ENCODE results near the gene ADGRD1. TPM values are rescaled to one million over a fixed set of nuclear protein-coding genes. Genes with fewer than 3 reads are reported as not detected.

ADGRD1 gene
- total RNA-seq, 3 donors from 2014 or later, result 0.45 TPM; not detected in 2

- peaks cover 12% of the 10 kb centered on the region for H3K27me3 Mint-ChIP-seq (ENCODE audit: low read depth)
- no peak overlapping the region for H3K4me3 Mint-ChIP-seq
- no peaks in the 10 kb centered on the region for H3K9me3 Mint-ChIP-seq
- ATAC-seq, result no peak
- H3K36me3 Mint-ChIP-seq (ENCODE audit: insufficient read depth), result no peaks in the 10 kb centered on the region
- no peaks in the 10 kb centered on the region for H3K4me1 Mint-ChIP-seq (ENCODE audit: low read depth)
- DNase-seq, result no peak
Observed at GRCh38 chr12:131007740-131008117, 54.0 kb downstream of the ADGRD1 start.

DNA sequence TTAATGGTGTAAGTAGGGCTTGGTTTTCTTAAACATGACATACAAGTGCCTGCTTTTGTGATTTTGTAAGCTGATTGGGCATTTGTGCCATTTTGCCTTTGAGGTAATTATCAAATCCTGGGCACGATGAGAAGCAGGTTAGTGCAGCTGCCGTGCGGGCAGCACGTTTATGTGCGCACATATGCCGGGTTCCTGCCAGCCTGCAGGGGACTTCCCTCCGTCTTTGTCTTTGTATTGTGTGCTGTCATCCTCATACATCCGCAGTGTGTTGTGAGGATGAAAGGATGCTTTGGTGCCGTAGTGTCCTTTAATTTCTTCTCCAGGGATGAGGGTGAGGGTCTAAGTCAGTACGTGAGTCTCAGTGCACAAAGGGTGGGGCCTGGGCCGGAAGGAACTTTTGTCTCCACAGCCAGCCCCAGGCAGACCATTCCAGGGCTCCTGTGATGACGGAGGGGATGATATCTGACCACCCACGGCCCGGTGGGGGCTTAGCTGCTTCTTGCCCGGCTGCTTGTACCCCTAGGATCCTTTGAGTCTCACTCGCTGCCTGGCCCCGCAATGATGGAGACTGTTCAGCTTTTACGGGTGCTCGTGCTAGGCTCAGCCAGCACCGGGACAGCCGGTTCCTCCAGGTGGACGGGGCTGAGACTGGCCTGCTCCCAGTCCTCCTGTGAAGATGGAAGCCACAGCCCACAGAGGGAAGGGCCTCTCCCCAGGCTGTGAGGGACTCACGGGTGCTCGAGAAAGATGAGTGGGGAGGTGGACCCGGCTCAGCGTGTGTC lies 54.6 kb downstream of the ADGRD1 start:
- H3K27me3 Mint-ChIP-seq (ENCODE audit: low read depth), result peaks cover 12% of the 10 kb centered on the region

GRCh38 chr12:131008913-131009270 lies 55.2 kb downstream of the ADGRD1 start:
- Mint-ChIP-seq H3K36me3 (ENCODE audit: insufficient read depth) (no peaks in the 10 kb centered on the region), H3K27me3 (ENCODE audit: low read depth) (peaks cover 12% of the 10 kb centered on the region), H3K9me3 (no peaks in the 10 kb centered on the region), H3K4me1 (ENCODE audit: low read depth) (no peaks in the 10 kb centered on the region), H3K4me3 (no peak overlapping the region)
- DNase-seq (no peak), ATAC-seq (no peak)

More for the DNA sequence above, 54.6 kb downstream of the ADGRD1 start:
- H3K9me3 Mint-ChIP-seq, result no peaks in the 10 kb centered on the region
- DNase-seq (no peak), ATAC-seq (no peak)
- no peaks in the 10 kb centered on the region for H3K4me1 Mint-ChIP-seq (ENCODE audit: low read depth)
- no peaks in the 10 kb centered on the region for H3K36me3 Mint-ChIP-seq (ENCODE audit: insufficient read depth)
- H3K4me3 Mint-ChIP-seq, result no peak overlapping the region

DNA sequence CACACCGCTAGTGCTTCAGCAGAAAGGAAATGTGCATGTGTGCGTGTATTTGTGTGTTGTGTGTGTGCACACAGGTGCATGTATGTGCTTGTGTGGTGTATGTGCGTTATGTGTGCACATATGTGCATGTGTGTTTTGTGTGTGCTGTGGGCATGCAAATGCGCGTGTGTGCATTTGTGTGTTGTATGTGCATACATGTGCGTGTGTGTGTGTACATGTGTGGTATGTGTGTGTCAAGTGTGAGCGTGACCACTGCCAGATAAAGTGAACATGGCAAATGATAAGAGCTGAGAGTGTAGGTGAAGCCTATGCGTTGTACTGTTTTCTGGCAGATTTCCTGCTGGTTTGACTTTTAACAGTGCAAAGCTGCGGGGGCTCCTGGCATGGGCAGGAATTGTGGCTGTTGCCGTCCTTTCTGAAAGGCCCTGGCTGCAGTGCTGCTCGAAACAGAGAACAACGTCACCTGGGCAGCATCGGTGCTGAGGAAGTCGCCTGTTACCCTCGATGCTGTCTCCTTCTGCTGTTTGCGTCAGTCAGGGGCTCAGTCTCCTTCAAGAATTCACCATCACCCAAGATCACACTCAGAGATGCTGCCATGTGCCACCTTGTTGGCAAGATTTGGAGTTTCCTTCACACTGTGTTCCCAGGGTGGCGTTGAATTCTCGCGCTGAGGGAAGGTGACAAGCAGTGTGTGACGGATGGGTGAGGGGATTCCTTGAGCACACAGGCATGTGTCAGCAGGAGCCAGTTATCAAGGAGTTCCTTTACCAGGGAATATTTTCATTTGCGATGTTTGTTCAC lies 56.1 kb downstream of the ADGRD1 start:
- Mint-ChIP-seq H3K4me3 (no peak overlapping the region), H3K36me3 (ENCODE audit: insufficient read depth) (no peaks in the 10 kb centered on the region), H3K9me3 (no peaks in the 10 kb centered on the region), H3K27me3 (ENCODE audit: low read depth) (peaks cover 12% of the 10 kb centered on the region), H3K4me1 (ENCODE audit: low read depth) (no peaks in the 10 kb centered on the region)
- DNase-seq, result no peak
- ATAC-seq, result no peak

DNA sequence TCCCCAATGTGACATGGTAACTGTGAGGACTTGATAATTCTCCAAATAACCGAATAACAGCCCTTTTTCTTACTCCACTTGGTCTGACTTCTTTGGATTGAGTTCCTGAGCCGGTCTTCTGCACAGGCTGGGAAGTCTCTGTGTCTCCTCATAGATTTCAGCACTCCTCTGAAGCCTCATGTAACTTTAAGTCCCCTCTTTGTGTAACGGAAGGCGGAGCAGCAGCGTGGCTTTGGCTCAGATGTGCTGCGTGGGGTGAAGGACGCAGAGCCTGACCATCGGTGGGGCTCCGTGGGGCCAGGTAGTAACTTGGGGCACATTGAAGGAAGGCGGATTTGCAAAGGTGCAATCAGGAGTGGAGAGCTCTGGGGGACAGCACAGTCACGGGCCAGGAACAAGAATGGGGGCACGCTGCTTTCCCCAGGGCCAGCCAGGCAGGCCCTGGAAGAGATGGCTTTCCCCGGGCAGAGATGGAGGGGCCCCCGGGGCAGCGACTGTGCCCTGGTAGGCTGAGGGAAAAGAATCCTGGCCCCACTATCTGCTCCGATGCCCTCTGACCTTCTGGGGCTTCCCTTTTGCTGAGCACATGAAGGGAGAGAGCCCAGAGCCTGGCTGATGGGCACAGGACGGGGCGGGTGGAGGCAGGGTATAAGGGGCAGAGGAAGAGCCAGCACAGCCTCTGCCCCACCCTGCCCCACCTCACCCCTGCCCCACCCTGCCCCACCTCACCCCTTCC lies 56.9 kb downstream of the ADGRD1 start:
- H3K27me3 Mint-ChIP-seq (ENCODE audit: low read depth), result peaks cover 11% of the 10 kb centered on the region
- no peak for ATAC-seq
- DNase-seq, result no peak
- H3K9me3 Mint-ChIP-seq, result no peaks in the 10 kb centered on the region
- H3K4me1 Mint-ChIP-seq (ENCODE audit: low read depth), result no peaks in the 10 kb centered on the region
- no peaks in the 10 kb centered on the region for H3K36me3 Mint-ChIP-seq (ENCODE audit: insufficient read depth)
- no peak overlapping the region for H3K4me3 Mint-ChIP-seq

GRCh38 chr12:131011165-131012079 lies 57.7 kb downstream of the ADGRD1 start:
- Mint-ChIP-seq H3K36me3 (ENCODE audit: insufficient read depth) (no peaks in the 10 kb centered on the region), H3K4me3 (no peak overlapping the region), H3K4me1 (ENCODE audit: low read depth) (no peaks in the 10 kb centered on the region), H3K27me3 (ENCODE audit: low read depth) (peaks cover 6% of the 10 kb centered on the region), H3K9me3 (no peaks in the 10 kb centered on the region)
- DNase-seq (no peak), ATAC-seq (no peak)

DNA sequence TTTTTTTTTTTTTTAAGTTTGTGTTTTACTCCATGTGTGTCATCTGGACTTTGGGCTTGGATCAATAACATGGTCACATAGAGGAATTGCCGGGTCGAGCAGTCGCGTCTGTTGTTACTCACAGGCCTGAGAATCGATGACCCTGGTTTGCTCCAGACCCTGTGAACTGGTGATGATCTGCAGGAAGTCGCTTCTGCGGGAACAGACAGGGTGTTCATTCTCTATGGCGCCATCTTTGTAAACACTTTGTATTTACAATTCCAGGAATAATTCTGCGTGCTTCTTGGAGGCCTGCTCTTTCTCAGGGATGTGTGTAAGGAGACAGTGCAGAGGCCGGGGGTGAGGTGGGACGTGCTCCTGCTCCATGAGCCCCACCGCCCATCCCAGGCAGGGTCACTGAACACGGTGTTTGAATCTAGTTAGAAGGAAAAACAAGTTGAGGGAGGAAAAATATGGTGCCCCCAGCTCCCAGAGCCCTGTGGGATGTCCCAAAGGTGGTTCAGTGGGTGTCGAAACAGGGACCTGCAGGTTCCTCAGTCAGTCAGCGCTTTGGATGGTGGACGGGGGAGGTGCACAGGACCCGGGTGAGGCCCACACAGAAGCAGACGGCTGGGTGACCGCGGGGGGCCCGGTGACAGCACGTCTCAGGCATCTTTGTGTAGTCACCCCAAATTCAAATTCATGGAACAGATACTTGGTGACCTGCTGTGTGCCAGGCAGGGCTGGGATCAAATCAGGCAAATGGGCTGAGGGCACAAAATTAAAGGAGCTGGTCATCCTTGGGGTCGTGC lies 58.8 kb downstream of the ADGRD1 start:
- Mint-ChIP-seq H3K4me3 (no peak overlapping the region), H3K9me3 (no peaks in the 10 kb centered on the region)
- ATAC-seq, result no peak

DNA sequence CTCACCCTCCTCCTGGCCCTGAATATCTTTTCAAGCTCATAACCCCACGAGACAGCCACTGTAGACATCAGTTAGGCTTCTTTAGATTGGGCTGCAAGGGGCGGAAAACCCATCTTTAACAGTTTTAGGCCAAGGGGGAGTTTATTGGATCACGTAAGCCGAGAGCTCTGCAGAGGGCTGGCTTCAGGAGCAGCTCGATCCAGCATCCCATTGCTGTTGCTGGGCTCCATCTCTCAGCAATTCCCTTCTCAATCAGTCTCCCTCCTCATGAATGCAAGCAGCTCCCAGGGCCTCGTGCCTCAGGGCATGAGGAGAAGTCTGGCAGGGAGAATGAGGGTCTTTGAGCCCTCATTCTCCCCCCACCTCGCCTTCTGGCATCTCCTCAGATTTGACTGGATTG lies 59.4 kb downstream of the ADGRD1 start:
- Mint-ChIP-seq H3K4me3 (no peak overlapping the region), H3K4me1 (ENCODE audit: low read depth) (no peaks in the 10 kb centered on the region), H3K27me3 (ENCODE audit: low read depth) (peaks cover 6% of the 10 kb centered on the region), H3K36me3 (ENCODE audit: insufficient read depth) (no peaks in the 10 kb centered on the region), H3K9me3 (no peaks in the 10 kb centered on the region)
- ATAC-seq, result no peak
- DNase-seq, result no peak

More for the DNA sequence above, 58.8 kb downstream of the ADGRD1 start:
- peaks cover 6% of the 10 kb centered on the region for H3K27me3 Mint-ChIP-seq (ENCODE audit: low read depth)
- no peaks in the 10 kb centered on the region for H3K36me3 Mint-ChIP-seq (ENCODE audit: insufficient read depth)
- DNase-seq, result no peak
- no peaks in the 10 kb centered on the region for H3K4me1 Mint-ChIP-seq (ENCODE audit: low read depth)

GRCh38 chr12:131014343-131014742 lies 60.6 kb downstream of the ADGRD1 start:
- Mint-ChIP-seq H3K9me3 (no peaks in the 10 kb centered on the region), H3K27me3 (ENCODE audit: low read depth) (peaks cover 4% of the 10 kb centered on the region), H3K4me1 (ENCODE audit: low read depth) (no peaks in the 10 kb centered on the region), H3K36me3 (ENCODE audit: insufficient read depth) (no peaks in the 10 kb centered on the region), H3K4me3 (no peak overlapping the region)
- no peak for DNase-seq
- ATAC-seq, result no peak

DNA sequence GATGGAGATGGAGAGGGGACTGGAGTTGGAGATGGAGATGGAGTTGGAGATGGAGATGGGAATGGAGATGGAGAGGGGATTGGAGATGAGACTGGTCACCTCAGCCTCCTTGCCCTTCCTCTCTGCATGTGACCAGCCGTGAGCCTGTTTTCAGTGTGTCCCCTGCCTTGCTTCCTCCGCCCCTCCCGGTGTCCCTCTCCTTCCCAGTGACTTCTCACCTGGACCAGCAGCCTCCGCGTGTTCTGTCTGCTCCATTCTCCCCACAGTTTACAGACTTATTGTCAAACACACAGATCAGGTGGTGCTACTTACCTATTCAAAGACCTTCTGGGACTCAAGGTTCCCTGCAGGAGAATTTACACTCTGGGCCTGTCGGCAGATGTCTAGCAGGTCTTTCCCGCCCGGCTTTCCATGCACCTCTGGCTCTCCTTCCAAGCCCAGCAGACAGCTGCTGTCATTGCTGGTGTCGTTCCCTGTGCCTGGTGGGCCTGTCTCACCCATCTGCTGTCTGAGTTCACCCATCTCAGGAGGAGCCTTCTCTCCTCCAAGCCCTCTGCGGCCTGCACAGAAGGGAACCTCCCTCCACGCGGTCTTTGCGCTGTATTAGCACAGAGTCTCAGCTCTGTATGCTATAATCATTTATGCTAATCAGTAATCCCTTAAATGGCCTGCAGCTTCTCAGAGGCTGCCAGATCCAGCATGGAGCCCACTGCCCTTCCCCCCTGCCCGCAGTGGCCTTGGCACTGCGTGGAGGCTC lies 62.1 kb downstream of the ADGRD1 start:
- no peak for DNase-seq
- Mint-ChIP-seq H3K4me3 (no peak overlapping the region), H3K9me3 (no peaks in the 10 kb centered on the region), H3K27me3 (ENCODE audit: low read depth) (peaks cover 4% of the 10 kb centered on the region), H3K36me3 (ENCODE audit: insufficient read depth) (no peaks in the 10 kb centered on the region), H3K4me1 (ENCODE audit: low read depth) (no peaks in the 10 kb centered on the region)
- no peak for ATAC-seq

DNA sequence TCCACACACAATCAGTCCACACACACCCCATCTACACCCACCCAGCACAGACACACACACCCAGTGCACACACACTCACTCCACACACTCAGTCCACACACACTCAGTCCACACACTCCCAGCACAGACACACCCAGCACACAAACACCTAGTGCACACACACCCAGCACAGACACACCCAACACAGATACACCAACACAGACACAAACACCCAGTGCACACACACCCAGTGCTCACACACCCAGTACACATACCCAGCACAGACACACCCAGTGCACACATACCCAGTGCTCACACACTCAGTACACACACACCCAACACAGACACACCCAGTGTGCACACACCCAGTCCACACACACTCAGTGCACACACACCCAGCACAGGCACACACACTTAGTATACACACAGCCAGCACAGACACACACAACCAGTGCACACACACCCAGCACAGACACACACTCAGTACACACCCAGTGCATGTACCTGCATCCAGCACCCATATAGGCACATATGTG lies 63.8 kb downstream of the ADGRD1 start:
- no peak for DNase-seq
- peak in 1 of 2 donors; percentile 18 for ATAC-seq
- Mint-ChIP-seq H3K4me1 (ENCODE audit: low read depth) (no peaks in the 10 kb centered on the region), H3K9me3 (no peaks in the 10 kb centered on the region), H3K36me3 (ENCODE audit: insufficient read depth) (no peaks in the 10 kb centered on the region), H3K27me3 (ENCODE audit: low read depth) (no peaks in the 10 kb centered on the region), H3K4me3 (no peak overlapping the region)

DNA sequence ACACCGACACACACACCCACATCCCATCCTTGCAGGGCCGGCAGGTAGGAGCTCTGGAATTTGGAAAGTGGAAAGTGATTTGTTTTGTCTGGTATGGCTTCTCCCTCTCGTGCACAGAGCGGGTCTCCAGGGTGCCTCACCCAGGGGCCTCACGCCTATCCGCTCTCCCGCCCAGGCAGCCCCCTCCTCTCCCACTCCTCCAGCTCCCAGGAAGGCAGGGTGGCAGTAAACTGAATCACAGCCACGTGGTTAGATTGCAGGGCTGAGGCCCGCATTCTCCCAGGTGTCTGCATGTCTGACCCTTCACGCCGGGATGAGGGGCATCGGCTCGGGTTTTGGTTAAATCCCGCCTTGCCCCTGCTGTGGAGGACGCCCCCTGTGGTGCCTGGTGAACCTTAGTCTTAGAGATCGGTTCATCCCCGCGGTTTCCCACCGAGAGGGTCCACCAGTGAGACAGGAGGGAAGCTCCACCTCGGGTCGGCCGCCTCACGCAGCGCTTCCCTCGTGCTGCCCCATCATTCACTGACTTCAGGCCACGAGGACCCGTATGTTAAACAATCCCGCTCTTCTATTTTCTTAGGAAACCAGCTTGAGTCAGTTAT lies 64.4 kb downstream of the ADGRD1 start:
- H3K4me3 Mint-ChIP-seq, result no peak overlapping the region
- no peaks in the 10 kb centered on the region for H3K27me3 Mint-ChIP-seq (ENCODE audit: low read depth)
- DNase-seq, result no peak
- H3K9me3 Mint-ChIP-seq, result no peaks in the 10 kb centered on the region
- ATAC-seq, result no peak
- no peaks in the 10 kb centered on the region for H3K36me3 Mint-ChIP-seq (ENCODE audit: insufficient read depth)
- H3K4me1 Mint-ChIP-seq (ENCODE audit: low read depth), result no peaks in the 10 kb centered on the region

Data from activated T-cell treated with anti-CD3 and anti-CD28 coated beads, Interleukin-2, amount 50 U/mL, for 4 hours (primary cell).